Right cardiac atrium (tissue), 5 donors: ENCODE measurements around the gene TTC39A. TPM values are rescaled to one million over a fixed set of nuclear protein-coding genes. Genes with fewer than 3 reads are reported as not detected.

Experiments
- ATAC-seq, 2 donors: fragments of 200-7000 bp; cut with Tn5 transposase; one replicate each; pipeline versions ENCODE4 v1.8.0 to v1.9.1; 2020; ENCODE audit warnings: moderate library complexity in 2 of 2, mild to moderate bottlenecking in 1 of 2
- DNase-seq, 3 donors: peaks; one replicate each; pipeline ENCODE4 v3.0.0-alpha.2; 2020
- H3K27ac ChIP-seq: one replicate; pipeline ENCODE4 v1.5.1; 2013; ENCODE audit warnings: mild to moderate bottlenecking, low read length, control low read depth, moderate library complexity
- H3K27me3 ChIP-seq: one replicate; pipeline ENCODE4 v1.6.1; 2013; ENCODE audit not compliant: control insufficient read depth, insufficient read depth
- H3K4me1 ChIP-seq: one replicate; pipeline ENCODE4 v1.6.1; 2013; ENCODE audit warnings: low read length; ENCODE audit not compliant: control insufficient read depth, insufficient read depth
- H3K4me3 ChIP-seq: one replicate; pipeline ENCODE4 v1.5.1; 2013; ENCODE audit warnings: low read length, control low read depth
- H3K9me3 ChIP-seq: one replicate; pipeline ENCODE4 v1.6.1; 2013; ENCODE audit warnings: low read length; ENCODE audit not compliant: control insufficient read depth
- WGBS: extraction: QIAGEN DNeasy Blood & Tissue Kit; methylation state at CpG from one replicate; pipeline ENCODE4 v1.1.7; 2013; 5-methylcytosine and 5-hydroxymethylcytosine counted together
- intact Hi-C, 4 donors: fragments of 100-400 bp; cut with DNase I; formaldehyde crosslinking; loops; one replicate each; pipeline versions ENCODE4 v1.11.0 to v1.14.0; 2022 to 2023
- polyA plus RNA-seq: library from polyadenylated mRNA; stranded (reverse); fragments of 200-250 nt; gene quantifications from one replicate; pipeline ENCODE4 v1.2.3, GENCODE V29; 2013
- total RNA-seq, 4 donors: library from RNA; stranded (reverse); fragmentation: NEBNext Ultra II Directional; extraction: Animal tissue kit (Norgen Biotek cat#: 25700); gene quantifications; one replicate each; pipeline ENCODE4 v1.2.1, GENCODE V29; 2021
- donor health status: healthy with polysubstance abuse.
- donor health status: DM: no; HTN: yes; CAD: no.
- donor health status: DM: no; HTN: no; CAD: no.
- donor health status: DM: no; HTN: yes; CAD: no; lungs with severe emphysema.
- donor health status: DM: yes; HTN: yes; CAD: no.

TTC39A gene
- total and polyA plus RNA-seq, 5 donors: 11.6 to 24.7 (median 15.7) TPM

DNA sequence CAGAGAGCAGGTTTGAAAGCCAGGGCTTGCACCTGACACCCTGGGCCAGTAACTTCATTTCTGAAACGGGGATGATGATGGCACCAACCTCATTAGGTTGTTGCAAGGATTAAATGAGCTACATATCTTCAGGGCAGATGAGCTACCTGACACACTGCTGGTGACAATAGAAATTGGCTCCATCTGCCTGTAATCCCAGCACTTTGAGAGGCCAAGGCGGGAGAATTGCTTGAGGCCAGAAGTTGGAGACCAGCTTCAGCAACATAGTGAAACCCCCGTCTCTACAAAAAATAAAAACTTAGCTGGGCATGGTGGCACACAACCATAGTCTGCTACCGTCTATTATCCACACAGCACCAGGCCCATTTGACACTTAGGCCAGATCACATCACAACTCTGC, 6.3 kb upstream of the TTC39A start:
- 88% methylated on average over 4 of the region's 4 CpGs for WGBS
- ATAC-seq (no peak), DNase-seq (no peak)
- Histone ChIP-seq H3K9me3 (no peaks in the 10 kb centered on the region), H3K4me1 (no peaks in the 10 kb centered on the region), H3K27me3 (no peaks in the 10 kb centered on the region), H3K4me3 (no peak overlapping the region), H3K27ac (no peak overlapping the region)
- intact Hi-C loops: no loop called here

DNA sequence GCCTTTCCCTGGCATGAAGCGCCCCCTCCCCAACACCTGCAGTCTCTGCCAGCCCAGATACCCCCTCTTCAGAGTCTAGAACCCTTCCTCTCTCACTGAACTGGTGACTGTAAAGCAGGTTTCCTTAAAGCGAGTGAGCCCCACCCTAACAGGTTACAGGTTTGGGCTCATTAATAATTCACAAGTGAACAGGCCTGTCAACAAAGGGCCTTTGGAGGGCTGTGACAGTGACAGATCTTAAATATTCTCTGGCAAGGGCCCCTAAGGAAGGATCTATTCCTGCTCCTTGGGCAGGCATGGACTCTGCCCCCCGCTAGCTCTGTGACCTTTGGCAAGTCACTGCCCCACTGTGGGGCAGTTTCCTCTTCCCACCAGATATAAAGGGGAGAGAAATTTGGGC, 5.6 kb upstream of the TTC39A start:
- Histone ChIP-seq H3K27ac (no peak overlapping the region), H3K4me3 (no peak overlapping the region), H3K27me3 (no peaks in the 10 kb centered on the region), H3K9me3 (no peaks in the 10 kb centered on the region), H3K4me1 (no peaks in the 10 kb centered on the region)
- 92% methylated on average over 3 of the region's 3 CpGs for WGBS
- intact Hi-C loops: no loop called here
- ATAC-seq (no peak), DNase-seq (no peak)

DNA sequence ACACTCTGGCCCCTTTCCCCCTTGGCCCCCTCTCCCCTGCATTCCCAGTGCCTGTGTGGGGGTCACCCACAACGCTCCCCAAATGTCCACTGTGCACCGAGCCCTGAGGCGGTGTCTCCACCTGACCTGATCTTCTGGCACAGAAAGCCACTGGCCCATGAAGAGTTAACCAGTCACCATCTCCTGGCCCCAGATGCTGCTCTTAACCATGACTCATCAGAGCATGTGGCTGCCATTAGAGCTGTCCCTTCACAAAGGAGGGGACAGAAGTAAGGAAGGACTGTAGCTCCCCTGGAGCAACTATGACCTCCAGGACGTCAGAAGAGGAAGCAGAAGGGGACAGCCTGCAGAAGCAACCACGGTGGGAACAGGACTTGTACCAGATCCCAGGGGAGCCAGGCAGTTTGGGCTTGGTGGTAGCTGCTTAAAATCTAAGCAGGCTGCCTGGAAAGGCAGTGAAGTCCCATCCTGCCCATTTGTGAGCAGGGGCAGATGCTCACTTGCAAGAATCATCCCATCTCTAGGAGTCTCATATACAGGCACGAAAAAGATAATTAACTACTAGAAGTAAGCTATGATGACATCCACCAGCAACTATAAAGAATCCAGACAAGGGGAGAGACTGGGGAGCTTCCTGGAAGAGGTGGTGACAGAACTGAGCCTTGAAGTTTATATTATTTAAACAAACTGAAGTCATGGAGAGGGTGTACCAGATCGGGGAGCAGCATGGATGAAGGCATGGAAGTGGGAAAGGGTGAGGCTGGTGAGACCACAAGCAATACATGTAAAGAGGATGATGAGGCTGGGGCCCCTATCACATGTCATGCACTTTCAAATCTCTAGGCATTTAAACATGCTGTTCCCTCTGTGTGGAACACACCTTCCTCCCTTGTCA, 1.1 kb upstream of the TTC39A start:
- peak overlapping the region; percentile 12 for H3K27ac ChIP-seq
- peak; percentile 54 to 68 for ATAC-seq
- WGBS: 43% methylated on average over 7 of the region's 7 CpGs

DNA sequence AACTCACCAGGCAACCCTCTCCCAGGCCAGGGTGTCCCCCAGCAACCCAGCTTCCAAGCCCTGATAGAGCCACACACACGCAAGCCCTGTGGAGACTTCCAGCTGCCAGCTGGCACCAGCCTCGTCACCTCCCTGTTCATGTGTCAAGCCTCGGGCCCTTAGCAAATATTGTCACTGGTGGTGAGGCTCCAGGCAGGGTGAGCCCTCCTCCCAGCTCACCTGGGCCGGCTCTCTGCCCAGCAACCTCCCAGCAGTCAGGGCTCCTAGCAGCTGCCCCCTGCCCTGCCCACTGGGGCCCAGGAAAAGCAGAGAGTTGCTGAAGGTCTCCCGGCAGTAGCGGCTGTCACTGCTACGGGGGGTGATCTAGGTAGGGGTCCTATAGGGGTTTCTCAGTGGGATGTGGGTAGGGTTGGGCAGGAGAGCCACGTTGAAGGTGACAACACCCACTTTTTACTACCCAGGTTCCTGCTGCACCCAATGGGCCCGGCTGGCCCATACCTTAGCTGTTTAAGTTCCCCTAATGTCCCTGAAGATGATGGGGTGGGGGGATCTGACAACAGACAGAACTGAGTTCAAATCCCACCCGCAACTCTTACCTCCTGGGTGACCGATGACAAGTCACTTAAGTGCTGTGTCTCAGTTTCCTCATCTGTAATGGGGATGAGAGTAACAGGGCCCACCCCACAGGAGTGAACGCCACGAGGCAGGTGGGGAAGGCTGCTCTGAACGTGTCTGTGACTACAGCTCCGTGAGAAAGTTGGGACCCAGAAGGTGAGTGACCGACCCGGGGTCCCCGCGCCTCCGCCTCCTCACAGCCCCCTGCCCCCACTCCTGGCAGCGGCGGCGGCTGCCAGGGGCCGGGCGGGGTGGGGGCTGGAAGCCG, 678 bp downstream of the TTC39A start:
- ATAC-seq (peak; percentile 51 to 66), DNase-seq (peak; percentile 57 to 85 (median 78))
- Histone ChIP-seq H3K27ac (peak overlapping the region; percentile 66), H3K9me3 (no peaks in the 10 kb centered on the region), H3K4me1 (peaks cover 7% of the 10 kb centered on the region), H3K4me3 (peak overlapping the region; percentile 89), H3K27me3 (no peaks in the 10 kb centered on the region)
- intact Hi-C loops: no loop called here
- WGBS: 37% methylated on average over 26 of the region's 26 CpGs

More for the DNA sequence above, 1.1 kb upstream of the TTC39A start:
- Histone ChIP-seq H3K27me3 (no peaks in the 10 kb centered on the region), H3K9me3 (no peaks in the 10 kb centered on the region), H3K4me3 (peak overlapping the region; percentile 89), H3K4me1 (peaks cover 5% of the 10 kb centered on the region)
- intact Hi-C loops: no loop called here
- DNase-seq: peak in 1 of 3 donors; percentile 44

DNA sequence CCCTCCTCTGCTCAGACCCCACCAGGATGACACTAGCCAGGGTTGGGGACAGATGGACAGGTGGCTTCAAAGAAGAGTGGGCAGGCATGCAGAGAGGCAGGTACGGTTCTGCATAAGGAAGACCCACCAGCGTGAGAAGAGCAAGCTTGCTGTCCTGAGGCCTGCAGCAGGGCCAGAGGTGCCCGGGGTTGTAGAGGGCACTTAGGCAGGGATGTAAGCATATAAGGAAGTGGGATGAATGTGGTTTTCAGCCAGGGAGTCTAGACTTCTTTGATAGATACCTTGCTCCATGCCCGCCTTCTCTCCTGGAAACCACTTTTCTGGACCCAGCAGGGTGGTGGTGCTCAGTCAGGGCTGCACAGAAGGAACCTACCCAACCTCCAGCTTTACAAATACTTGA, 1.4 kb downstream of the TTC39A start:
- 94% methylated on average over 4 of the region's 4 CpGs for WGBS
- DNase-seq: peak in 1 of 3 donors; percentile 27
- Histone ChIP-seq H3K27ac (no peak overlapping the region), H3K27me3 (no peaks in the 10 kb centered on the region), H3K9me3 (no peaks in the 10 kb centered on the region), H3K4me3 (no peak overlapping the region), H3K4me1 (peaks cover 7% of the 10 kb centered on the region)
- ATAC-seq: no peak
- intact Hi-C loops: no loop called here

DNA sequence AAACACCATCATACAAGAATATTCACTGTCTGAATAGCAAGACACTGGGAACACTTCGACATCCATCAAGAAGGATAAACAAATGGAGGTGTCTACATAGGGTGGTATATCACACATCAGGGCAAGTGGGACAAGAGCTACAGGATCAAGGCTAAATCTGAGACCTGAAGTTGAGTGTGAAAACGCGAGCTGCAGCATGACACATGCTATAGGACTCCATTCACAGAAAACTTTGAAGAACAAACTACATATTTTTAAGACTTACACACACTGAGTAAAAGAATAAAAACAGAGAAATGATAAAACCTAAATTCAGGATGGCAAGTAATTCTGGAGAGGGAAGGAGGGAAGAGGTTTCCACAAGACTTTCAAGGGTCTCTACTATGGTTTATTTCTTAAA, 2.1 kb downstream of the TTC39A start:
- Histone ChIP-seq H3K27ac (no peak overlapping the region), H3K9me3 (no peaks in the 10 kb centered on the region), H3K27me3 (no peaks in the 10 kb centered on the region), H3K4me3 (no peak overlapping the region), H3K4me1 (peaks cover 7% of the 10 kb centered on the region)
- DNase-seq (no peak), ATAC-seq (no peak)
- intact Hi-C loops: no loop called here
- WGBS: 91% methylated on average over 3 of the region's 3 CpGs

DNA sequence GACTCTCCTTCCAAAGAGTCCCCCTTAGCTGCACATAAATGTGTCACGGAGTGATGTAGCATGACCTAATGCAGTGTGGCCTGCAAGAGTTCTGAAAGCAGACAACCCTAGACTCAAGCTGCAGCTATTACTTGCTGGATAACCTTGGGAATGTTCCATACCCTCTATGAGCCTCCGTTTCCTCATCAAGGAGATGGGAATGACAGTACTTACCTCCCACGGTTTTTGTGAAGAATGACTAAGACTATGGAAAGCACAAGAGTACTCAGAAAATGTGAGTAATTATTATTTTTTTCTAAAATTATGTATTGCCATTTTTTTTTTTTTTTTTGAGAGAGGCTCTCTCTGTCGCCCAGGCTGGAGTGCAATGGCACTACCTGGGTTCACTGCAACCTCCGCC, 3.0 kb downstream of the TTC39A start:
- 84% methylated on average over 5 of the region's 5 CpGs for WGBS
- intact Hi-C loops: no loop called here
- ATAC-seq: no peak
- no peak overlapping the region for H3K27ac ChIP-seq
- peaks cover 7% of the 10 kb centered on the region for H3K4me1 ChIP-seq
- no peak for DNase-seq
- no peaks in the 10 kb centered on the region for H3K27me3 ChIP-seq
- H3K4me3 ChIP-seq: no peak overlapping the region
- no peaks in the 10 kb centered on the region for H3K9me3 ChIP-seq

DNA sequence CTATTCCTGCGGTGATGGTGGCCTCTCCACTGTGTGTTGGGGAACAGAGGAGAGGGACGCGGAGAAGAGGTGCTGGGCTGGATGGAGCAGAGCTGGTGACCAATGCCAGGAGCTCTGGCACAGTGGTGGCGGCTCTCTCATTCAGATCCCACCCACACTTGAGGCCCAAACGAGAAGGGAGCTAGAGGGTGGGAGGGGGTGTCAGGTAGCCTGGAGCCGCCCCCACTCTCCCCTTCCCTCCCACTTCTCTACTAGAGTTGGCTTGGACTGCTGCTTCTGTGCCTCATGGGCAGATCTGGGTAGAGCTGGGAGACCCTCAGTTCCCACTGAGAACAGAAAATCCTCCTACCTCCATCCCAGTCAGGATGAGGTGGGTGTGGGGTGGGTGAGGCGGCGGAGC, 3.5 kb downstream of the TTC39A start:
- H3K9me3 ChIP-seq: no peaks in the 10 kb centered on the region
- DNase-seq: peak in 1 of 3 donors; percentile 50
- H3K4me1 ChIP-seq: peaks cover 7% of the 10 kb centered on the region
- H3K4me3 ChIP-seq: no peak overlapping the region
- WGBS: 64% methylated on average over 8 of the region's 8 CpGs
- peak overlapping the region; percentile 51 for H3K27ac ChIP-seq
- H3K27me3 ChIP-seq: no peaks in the 10 kb centered on the region
- intact Hi-C loops: no loop called here
- ATAC-seq: peak; percentile 19 to 23

DNA sequence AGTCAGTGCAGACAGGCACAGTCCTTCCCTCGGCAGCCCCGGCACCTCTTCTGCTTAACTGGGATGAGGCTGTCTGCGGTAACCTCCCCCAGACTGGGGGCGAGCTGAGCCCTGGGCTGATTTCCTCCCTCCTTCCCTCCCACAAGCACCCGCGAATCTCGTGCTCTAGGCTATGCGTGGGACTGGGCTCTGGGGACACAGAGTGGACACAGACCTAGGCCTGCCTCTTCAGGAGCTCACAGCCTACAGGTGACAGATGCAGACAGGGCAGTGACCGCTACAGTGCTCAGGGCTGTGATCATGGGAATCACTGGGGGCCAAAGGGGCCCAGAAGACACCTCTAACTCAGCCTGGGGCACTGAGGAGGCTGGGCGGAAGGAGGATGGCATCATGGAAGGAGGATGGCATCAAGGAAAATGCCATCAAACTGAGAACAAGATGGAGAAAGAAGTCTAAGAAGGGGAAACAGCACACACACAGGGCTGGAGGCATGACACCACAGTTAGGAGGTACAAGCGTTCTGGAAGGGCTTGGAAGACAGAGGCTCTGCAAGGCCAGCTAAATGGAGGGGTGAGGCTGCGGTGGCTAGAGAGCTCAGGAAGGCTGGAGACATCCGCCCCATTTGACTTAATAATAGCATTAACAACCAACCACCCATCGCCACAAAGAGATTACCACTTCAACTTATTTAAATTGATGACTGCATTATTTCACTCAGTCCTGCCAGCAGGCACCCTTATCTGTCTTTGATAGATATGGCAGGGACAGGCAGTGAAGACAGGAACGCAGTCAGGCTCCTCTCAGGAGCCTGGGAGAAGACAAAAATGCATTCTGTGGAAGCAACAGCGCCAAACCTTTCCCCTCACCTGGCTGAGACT, 4.2 kb downstream of the TTC39A start:
- Histone ChIP-seq H3K9me3 (no peaks in the 10 kb centered on the region), H3K27ac (peak overlapping the region; percentile 63), H3K27me3 (no peaks in the 10 kb centered on the region), H3K4me3 (no peak overlapping the region), H3K4me1 (peaks cover 7% of the 10 kb centered on the region)
- 61% methylated on average over 16 of the region's 16 CpGs for WGBS
- ATAC-seq (peak; percentile 15 to 40), DNase-seq (peak in 1 of 3 donors; percentile 41)
- intact Hi-C loops: no loop called here

DNA sequence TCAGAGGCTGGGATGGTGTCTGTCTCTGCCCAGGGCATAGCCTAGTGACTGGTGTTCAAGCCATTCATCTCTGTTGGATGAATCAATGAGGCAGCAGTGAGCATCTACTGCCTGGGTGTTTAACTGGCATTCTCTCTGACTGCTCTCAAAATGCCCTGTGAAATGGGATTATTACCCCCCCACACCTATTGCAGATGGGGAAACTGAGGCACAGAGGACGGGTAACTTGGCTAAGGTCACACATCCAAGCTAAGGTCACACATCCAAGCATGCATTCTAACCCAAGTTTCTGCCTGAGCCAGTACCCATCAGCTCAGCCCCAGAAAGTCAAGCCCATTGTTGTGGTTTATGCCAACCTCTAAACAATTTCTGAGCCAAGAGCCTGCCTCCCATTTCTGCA, 5.0 kb downstream of the TTC39A start:
- intact Hi-C loops: no loop called here
- ATAC-seq (no peak), DNase-seq (no peak)
- H3K27ac ChIP-seq: no peak overlapping the region
- H3K9me3 ChIP-seq: no peaks in the 10 kb centered on the region
- H3K27me3 ChIP-seq: no peaks in the 10 kb centered on the region
- H3K4me1 ChIP-seq: peaks cover 7% of the 10 kb centered on the region
- no peak overlapping the region for H3K4me3 ChIP-seq
- 55% methylated on average over 1 of the region's 1 CpG for WGBS
